Eye (tissue), 1 donor: ENCODE results near the gene WT1.
"Not testable (repeated sequence)": the region's sequence is repeated elsewhere in the genome, so short reads cannot be mapped to it uniquely, and the experiment has no call there.

Experiments used
- DNase-seq: peaks from one replicate; pipeline ENCODE4 v3.0.0-alpha.2; 2015

Gene WT1

GRCh38 chr11:32435511-32435941, at the start of gene WT1:
Gene WT1, minus strand, starts transcription at chr11:32435539.
- peak; percentile 67 for DNase-seq

GRCh38 chr11:32479291-32479690, 44.0 kb upstream of the WT1 start:
- peak; percentile 29 for DNase-seq

GRCh38 chr11:32478277-32478731, 43.0 kb upstream of the WT1 start:
- DNase-seq, result peak; percentile 56

GRCh38 chr11:32473282-32473909, 38.1 kb upstream of the WT1 start:
- DNase-seq, result no peak

- no peak for DNase-seq
These were observed 36.9 kb upstream of the WT1 start for GRCh38 chr11:32472226-32472625.

- DNase-seq, result not testable (repeated sequence)
These were observed 36.2 kb upstream of the WT1 start for GRCh38 chr11:32471544-32471943.

- no peak for DNase-seq
These were observed 34.5 kb upstream of the WT1 start for GRCh38 chr11:32469791-32470190.

GRCh38 chr11:32466279-32466915, 31.1 kb upstream of the WT1 start:
- DNase-seq, result no peak

- DNase-seq, result no peak
These were observed 28.7 kb upstream of the WT1 start for GRCh38 chr11:32464078-32464477.

- DNase-seq, result no peak
These were observed 26.8 kb upstream of the WT1 start for GRCh38 chr11:32462011-32462690.

GRCh38 chr11:32456864-32457263, 21.5 kb upstream of the WT1 start:
- no peak for DNase-seq

- no peak for DNase-seq
These were observed 19.7 kb upstream of the WT1 start for GRCh38 chr11:32454993-32455392.

GRCh38 chr11:32451808-32452207, 16.5 kb upstream of the WT1 start:
- DNase-seq, result no peak

- no peak for DNase-seq
These were observed 15.0 kb upstream of the WT1 start for GRCh38 chr11:32450372-32450771.

GRCh38 chr11:32448232-32448631, 12.9 kb upstream of the WT1 start:
- DNase-seq, result no peak

GRCh38 chr11:32447252-32447651, 11.9 kb upstream of the WT1 start:
- no peak for DNase-seq

- DNase-seq, result no peak
These were observed 10.9 kb upstream of the WT1 start for GRCh38 chr11:32446227-32446626.

GRCh38 chr11:32444186-32444585, 8.8 kb upstream of the WT1 start:
- DNase-seq, result no peak

- peak; percentile 60 for DNase-seq
These were observed 5.6 kb upstream of the WT1 start for GRCh38 chr11:32440916-32441315.

- peak; percentile 68 for DNase-seq
These were observed 5.1 kb upstream of the WT1 start for GRCh38 chr11:32440312-32440908.

GRCh38 chr11:32439501-32440210, 4.3 kb upstream of the WT1 start:
- DNase-seq, result peak; percentile 73

GRCh38 chr11:32438866-32439489, 3.6 kb upstream of the WT1 start:
- DNase-seq, result peak; percentile 68
